GM23338 (cell line): ENCODE measurements around the gene SAC3D1. TPM values are rescaled to one million over a fixed set of nuclear protein-coding genes. Genes with fewer than 3 reads are reported as not detected.

Source experiments
- ATAC-seq: fragments of 200-7000 bp; cut with Tn5 transposase; 3 replicates; pipeline ENCODE4 v1.9.1; 2020
- DNase-seq: peaks from one replicate; pipeline ENCODE4 v3.0.0-alpha.2; 2015; ENCODE audit warnings: low spot score
- H2AFZ ChIP-seq: fragments of 200-600 bp; sonication (generic); 2 replicates; pipeline ENCODE4 v1.8.0; 2016; ENCODE audit warnings: antibody characterized with exemption, mild to moderate bottlenecking, moderate library complexity
- H3F3A ChIP-seq: fragments of 200-600 bp; sonication (generic); replicated peaks from 2 replicates; pipeline ENCODE4 v1.8.0; 2017; ENCODE audit warnings: antibody characterized with exemption, mixed run types, low read depth
- H3K27ac ChIP-seq: fragments of 200-600 bp; sonication (generic); 2 replicates; pipeline ENCODE4 v1.6.1; 2016; ENCODE audit warnings: low read depth
- H3K27me3 ChIP-seq: fragments of 200-600 bp; sonication (generic); 2 replicates; pipeline ENCODE4 v1.8.0; 2016; ENCODE audit warnings: mild to moderate bottlenecking, mixed run types, moderate library complexity; ENCODE audit not compliant: insufficient read depth
- H3K36me3 ChIP-seq: fragments of 200-600 bp; sonication (generic); 2 replicates; pipeline ENCODE4 v1.8.0; 2016; ENCODE audit warnings: mild to moderate bottlenecking; ENCODE audit not compliant: insufficient read depth
- H3K4me1 ChIP-seq: fragments of 200-600 bp; sonication (generic); 2 replicates; pipeline ENCODE4 v1.8.0; 2016; ENCODE audit warnings: mild to moderate bottlenecking, moderate library complexity; ENCODE audit not compliant: insufficient read depth
- H3K4me2 ChIP-seq: fragments of 200-600 bp; sonication (generic); 2 replicates; pipeline ENCODE4 v1.7.1; 2017; ENCODE audit warnings: mixed run types
- H3K4me3 ChIP-seq: fragments of 200-600 bp; sonication (generic); 2 replicates; pipeline ENCODE4 v1.6.1; 2016; ENCODE audit warnings: mixed run types
- H3K79me2 ChIP-seq: fragments of 200-600 bp; sonication (generic); replicated peaks from 2 replicates; pipeline ENCODE4 v1.8.0; 2017; ENCODE audit warnings: mild to moderate bottlenecking; ENCODE audit not compliant: insufficient read depth
- H3K9me2 ChIP-seq: fragments of 200-600 bp; sonication (generic); 2 replicates; pipeline ENCODE4 v1.8.0; 2017; ENCODE audit not compliant: insufficient read depth
- H4K20me1 ChIP-seq: fragments of 200-600 bp; sonication (generic); replicated peaks from 2 replicates; pipeline ENCODE4 v1.8.0; 2017; ENCODE audit warnings: mild to moderate bottlenecking; ENCODE audit not compliant: insufficient read depth
- H3K27ac Mint-ChIP-seq: 2 replicates; pipeline ENCODE4 v1.8.0; 2020; ENCODE audit warnings: inconsistent platforms, mild to moderate bottlenecking, moderate library complexity, mixed read lengths
- H3K27me3 Mint-ChIP-seq: 3 replicates; pipeline ENCODE4 v1.8.0; 2022; ENCODE audit warnings: low read depth, mild to moderate bottlenecking, moderate library complexity, mixed read lengths, inconsistent platforms; ENCODE audit not compliant: insufficient read depth, poor library complexity
- H3K36me3 Mint-ChIP-seq: 3 replicates; pipeline ENCODE4 v1.8.0; 2021; ENCODE audit warnings: low read depth, mild to moderate bottlenecking, inconsistent platforms, moderate library complexity, mixed read lengths
- H3K4me1 Mint-ChIP-seq: 3 replicates; pipeline ENCODE4 v1.8.0; 2020; ENCODE audit warnings: mild to moderate bottlenecking, inconsistent platforms, mixed read lengths
- H3K4me3 Mint-ChIP-seq: 3 replicates; pipeline ENCODE4 v1.8.0; 2021; ENCODE audit warnings: moderate library complexity, mild to moderate bottlenecking, inconsistent platforms, mixed read lengths
- H3K9me3 Mint-ChIP-seq: 3 replicates; pipeline ENCODE4 v1.8.0; 2020; ENCODE audit warnings: moderate library complexity, mild to moderate bottlenecking, inconsistent platforms, mixed read lengths
- CREB1 ChIP-seq: fragments of 250-450 bp; sonication (Bioruptor Pico); IDR thresholded peaks from 2 replicates; pipeline ENCODE4 v1.5.0; 2020; ENCODE audit warnings: low read depth, mild to moderate bottlenecking, moderate library complexity
- CTCF ChIP-seq, 2 experiments: fragments of 200-600 bp in 1 of 2; sonication (generic) in 1 of 2; conservative IDR thresholded peaks; 2 replicates each; pipeline versions ENCODE4 v1.5.1 to v1.6.1; 2016 to 2017; ENCODE audit warnings: antibody characterized with exemption in 2 of 2, low read depth in 2 of 2, mild to moderate bottlenecking in 2 of 2, moderate library complexity in 1 of 2
- EZH2phosphoT487 ChIP-seq: fragments of 200-600 bp; sonication (generic); IDR thresholded peaks from one replicate; pipeline ENCODE4 v1.8.1; 2018; ENCODE audit warnings: antibody characterized with exemption; ENCODE audit not compliant: unreplicated experiment
- NANOG ChIP-seq: IDR thresholded peaks from 2 replicates; pipeline ENCODE4 v1.6.1; 2016; ENCODE audit warnings: antibody characterized with exemption, borderline replicate concordance
- POLR2AphosphoS5 ChIP-seq: IDR thresholded peaks from 2 replicates; pipeline ENCODE4 v1.6.1; 2016; ENCODE audit warnings: antibody characterized with exemption, low read depth
- ZNF114 ChIP-seq: fragments of 250-450 bp; sonication (Bioruptor Pico); IDR thresholded peaks from 2 replicates; pipeline ENCODE4 v1.5.0; 2020; ENCODE audit warnings: mild to moderate bottlenecking, moderate library complexity
- polyA plus RNA-seq: library from polyadenylated mRNA; unstranded; fragments of >200 nt; fragmentation: Nextera tagmentation; extraction: Ambion mirVana; gene quantifications from 2 replicates; pipeline ENCODE4 v1.2.1, GENCODE V29; 2016
- total RNA-seq: library from RNA; depleted of rRNA; stranded (reverse); fragments of >200 nt; shearing (Covaris generic); gene quantifications from 2 replicates; pipeline ENCODE4 v1.2.3, GENCODE V29; 2014
- TF ChIP-seq, protein P1 (sequence below): IDR thresholded peaks from 2 replicates; pipeline ENCODE4 v1.6.1; 2016; ENCODE audit warnings: antibody characterized with exemption

SAC3D1 gene
- total and polyA plus RNA-seq, 2 experiments from 2014 or later: 21.6 to 30.3 TPM

DNA sequence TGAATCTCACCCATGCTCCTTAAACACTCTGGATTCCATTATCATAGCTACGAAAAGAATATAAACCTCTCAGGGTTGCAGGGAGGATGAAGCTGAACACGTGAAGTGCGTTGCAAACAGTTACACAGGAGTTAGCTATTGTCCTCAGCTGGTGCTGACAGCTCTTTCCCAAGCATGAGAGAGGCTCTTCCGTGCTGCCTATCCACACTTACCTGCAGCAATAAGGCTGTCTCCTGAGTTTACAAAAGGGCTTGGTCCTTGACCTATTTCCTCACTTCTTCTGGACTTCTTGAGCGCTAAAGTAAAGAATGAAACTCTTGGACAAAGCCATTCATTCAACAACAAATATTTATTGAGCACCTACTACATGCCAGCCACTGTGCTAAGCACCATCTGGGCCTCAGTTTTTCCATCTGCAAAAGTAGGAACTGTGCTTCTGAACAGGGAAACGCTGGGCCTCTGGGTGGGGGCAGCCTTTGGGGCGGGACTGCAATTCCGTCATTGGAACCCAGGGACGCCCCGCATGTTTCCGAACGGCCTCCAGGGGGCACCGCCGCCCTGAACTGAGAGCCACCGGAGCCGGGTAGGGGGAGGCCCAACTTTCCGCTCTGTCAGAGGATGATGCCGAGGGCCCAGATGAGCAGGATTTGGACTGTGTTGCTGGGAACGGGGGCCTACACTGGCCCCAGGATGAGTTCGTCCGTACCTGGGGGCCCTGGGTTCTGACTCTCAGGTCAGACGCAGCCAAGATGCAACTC, 27.7 kb upstream of the SAC3D1 start:
- Histone ChIP-seq H3K27me3 (no peaks in the 10 kb centered on the region), H3K4me3 (peak overlapping the region; percentile 88), H3K4me1 (no peaks in the 10 kb centered on the region; the same call in 1 of the 2 replicates), H4K20me1 (0 out of 2 replicates have a peak, but pooled peaks cover 2% of the 10 kb centered on the region), H2AFZ (peak overlapping the region; percentile 95), H3K4me2 (peak overlapping the region; percentile 99), H3F3A (peaks cover 20% of the 10 kb centered on the region; the same call in 1 of the 2 replicates), H3K36me3 (no peaks in the 10 kb centered on the region), H3K79me2 (peaks cover 11% of the 10 kb centered on the region; the same call in 1 of the 2 replicates), H3K27ac (peak overlapping the region; percentile 99), H3K9me2 (no peaks in the 10 kb centered on the region)
- peak; percentile 81 for ATAC-seq
- peak overlapping the region; percentile 96 for H3K27ac Mint-ChIP-seq
- DNase-seq: peak; percentile 94
- H3K9me3 Mint-ChIP-seq: no peaks in the 10 kb centered on the region; the same call in 2 of the 3 replicates
- H3K4me1 Mint-ChIP-seq: peaks cover 13% of the 10 kb centered on the region; the same call in 2 of the 3 replicates
- no peak for TF ChIP-seq ZNF114 (CRISPR knock-in tag)
- no peak for TF ChIP-seq NANOG
- TF ChIP-seq POLR2AphosphoS5: peak; percentile 61
- TF ChIP-seq, protein P1, sequence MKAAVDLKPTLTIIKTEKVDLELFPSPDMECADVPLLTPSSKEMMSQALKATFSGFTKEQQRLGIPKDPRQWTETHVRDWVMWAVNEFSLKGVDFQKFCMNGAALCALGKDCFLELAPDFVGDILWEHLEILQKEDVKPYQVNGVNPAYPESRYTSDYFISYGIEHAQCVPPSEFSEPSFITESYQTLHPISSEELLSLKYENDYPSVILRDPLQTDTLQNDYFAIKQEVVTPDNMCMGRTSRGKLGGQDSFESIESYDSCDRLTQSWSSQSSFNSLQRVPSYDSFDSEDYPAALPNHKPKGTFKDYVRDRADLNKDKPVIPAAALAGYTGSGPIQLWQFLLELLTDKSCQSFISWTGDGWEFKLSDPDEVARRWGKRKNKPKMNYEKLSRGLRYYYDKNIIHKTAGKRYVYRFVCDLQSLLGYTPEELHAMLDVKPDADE: 0 out of 2 replicates have a peak, but pooled peaks have one; percentile 23
- peak; percentile 75 to 86 for TF ChIP-seq CTCF (conservative IDR thresholded peaks at IDR 0.05; ENCODE audit: low read depth in 2 of 2)
- TF ChIP-seq CREB1 (CRISPR knock-in tag): peak; percentile 69
- peaks cover 17% of the 10 kb centered on the region for H3K27me3 Mint-ChIP-seq
- peak overlapping the region; percentile 83 for H3K4me3 Mint-ChIP-seq
- H3K36me3 Mint-ChIP-seq: peaks cover 18% of the 10 kb centered on the region

GRCh38 chr11:65013888-65014725, 26.9 kb upstream of the SAC3D1 start, which contains the start of gene ARL2:
TSS of gene ARL2 (plus strand) at chr11:65014160. CDS start at chr11:65014208, 48 bp downstream.
- Histone ChIP-seq H3K27ac (peak within 1 kb of the TSS; percentile 99), H3K36me3 (no peaks in the 10 kb centered on the region), H2AFZ (peak within 1 kb of the TSS; percentile 95), H3K9me2 (no peaks in the 10 kb centered on the region), H3K27me3 (no peaks in the 10 kb centered on the region), H3K4me3 (peak within 1 kb of the TSS; percentile 88), H3K79me2 (peaks cover 11% of the 10 kb centered on the region; the same call in 1 of the 2 replicates), H4K20me1 (0 out of 2 replicates have a peak, but pooled peaks cover 2% of the 10 kb centered on the region), H3F3A (peaks cover 20% of the 10 kb centered on the region; the same call in 1 of the 2 replicates), H3K4me2 (peak within 1 kb of the TSS; percentile 99), H3K4me1 (no peaks in the 10 kb centered on the region; the same call in 1 of the 2 replicates)
- DNase-seq: peak; percentile 95
- ATAC-seq: peak; percentile 82
- H3K36me3 Mint-ChIP-seq: peaks cover 24% of the 10 kb centered on the region
- peak within 1 kb of the TSS; percentile 86 for H3K4me3 Mint-ChIP-seq
- peaks cover 15% of the 10 kb centered on the region for H3K27me3 Mint-ChIP-seq
- no peaks in the 10 kb centered on the region; the same call in 2 of the 3 replicates for H3K9me3 Mint-ChIP-seq
- peak; percentile 58; the same call in 1 of the 2 replicates for TF ChIP-seq POLR2AphosphoS5
- TF ChIP-seq CREB1 (CRISPR knock-in tag): peak; percentile 80
- no peak for TF ChIP-seq EZH2phosphoT487
- TF ChIP-seq NANOG: no peak
- peak; percentile 48 to 62 for TF ChIP-seq CTCF (conservative IDR thresholded peaks at IDR 0.05; ENCODE audit: low read depth in 2 of 2)
- peak within 1 kb of the TSS; percentile 96 for H3K27ac Mint-ChIP-seq
- H3K4me1 Mint-ChIP-seq: peaks cover 13% of the 10 kb centered on the region; the same call in 2 of the 3 replicates
